ENCODE data around the gene SPATS2L. TPM values are rescaled to one million over a fixed set of nuclear protein-coding genes. Genes with fewer than 3 reads are reported as not detected.

Gene SPATS2L
- total RNA-seq, 1 experiment from 2014 or later = 174 TPM

DNA sequence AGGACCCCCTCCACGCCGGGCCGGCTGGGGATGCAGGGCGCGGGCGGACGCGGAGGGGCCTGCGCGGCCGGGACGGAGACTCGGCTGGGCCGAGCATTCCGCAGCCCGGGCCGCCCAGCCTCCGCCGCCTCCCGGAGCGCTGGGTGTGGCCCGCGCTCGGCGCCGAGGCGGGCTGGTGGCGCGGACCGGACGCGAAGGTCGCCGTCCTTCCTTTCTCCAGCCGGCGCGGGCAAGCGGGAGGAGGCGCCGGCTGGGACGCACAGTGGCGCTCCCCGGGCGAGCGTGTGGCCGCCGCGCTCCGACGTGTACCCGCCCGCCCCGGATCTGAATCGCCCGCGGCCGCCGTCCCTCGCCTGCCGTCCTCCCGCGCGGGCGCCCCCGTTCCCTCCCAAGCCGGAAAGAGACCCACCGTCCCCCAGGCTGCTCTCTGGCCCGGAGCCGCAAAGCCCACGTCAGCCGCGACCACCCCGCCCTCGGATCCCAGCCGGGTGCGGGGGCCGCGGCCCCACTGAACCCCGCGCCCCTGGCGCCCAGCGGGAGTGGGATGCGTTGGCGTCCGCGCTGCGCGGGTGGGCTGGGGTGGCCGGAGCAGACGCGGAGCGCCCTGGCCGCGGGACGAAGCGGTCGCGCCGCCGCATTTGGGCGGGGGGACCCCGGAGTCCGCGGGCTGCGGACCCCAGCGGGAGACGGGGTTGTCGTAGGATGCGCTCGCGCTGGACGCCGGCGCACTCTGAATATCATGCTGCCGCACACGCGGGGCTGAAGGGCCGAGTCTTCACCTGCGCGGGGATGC lies 634 bp downstream of the SPATS2L start:
- Histone ChIP-seq H3K27me3 (ENCODE audit: low read length) (no peaks in the 10 kb centered on the region), H3K9me3 (ENCODE audit: low read length) (no peaks in the 10 kb centered on the region), H2AFZ (ENCODE audit: low read length) (no peak overlapping the region), H3K9me2 (replicated peaks; ENCODE audit: low read length) (no peaks in the 10 kb centered on the region), H3K4me1 (ENCODE audit: insufficient read depth, low read length) (peaks cover 67% of the 10 kb centered on the region), H3K9ac (ENCODE audit: low read length) (peak overlapping the region; percentile 80), H3K27ac (ENCODE audit: low read length) (peak overlapping the region; percentile 53), H3K4me2 (ENCODE audit: low read length) (peak overlapping the region; percentile 89), H3K4me3 (ENCODE audit: low read length) (peak overlapping the region; percentile 85), H3F3A (ENCODE audit: low read length, unreplicated experiment) (peaks cover 14% of the 10 kb centered on the region), H3K79me2 (ENCODE audit: low read length) (peaks cover 82% of the 10 kb centered on the region), H3K36me3 (ENCODE audit: low read depth, low read length) (no peaks in the 10 kb centered on the region), H4K20me1 (ENCODE audit: low read length) (peaks cover 45% of the 10 kb centered on the region)
- CTCF ChIA-PET = no interaction called here
- DNase-seq (peak; percentile 46), ATAC-seq (peak; percentile 25)
- POLR2A ChIA-PET (ENCODE audit: unreplicated experiment) = interaction anchor here (0.5 to 0.7 kb wide), 3 partner anchors 66 to 217 kb away, joined by 3 to 4 read pairs (median 3); no protein-coding TSS in a partner anchor
- no TSS peak for BruUV-seq (replicated peaks)
- intact Hi-C loops (cut with micrococcal nuclease) = loop anchor here (1.0 to 5.0 kb wide), 4 partner anchors 14 to 327 kb away; no protein-coding TSS in a partner anchor
- TF ChIP-seq EZH2phosphoT487 (IDR thresholded peaks at IDR 0.05; ENCODE audit: borderline replicate concordance, low read length) = no peak
- TF ChIP-seq, protein P1, sequence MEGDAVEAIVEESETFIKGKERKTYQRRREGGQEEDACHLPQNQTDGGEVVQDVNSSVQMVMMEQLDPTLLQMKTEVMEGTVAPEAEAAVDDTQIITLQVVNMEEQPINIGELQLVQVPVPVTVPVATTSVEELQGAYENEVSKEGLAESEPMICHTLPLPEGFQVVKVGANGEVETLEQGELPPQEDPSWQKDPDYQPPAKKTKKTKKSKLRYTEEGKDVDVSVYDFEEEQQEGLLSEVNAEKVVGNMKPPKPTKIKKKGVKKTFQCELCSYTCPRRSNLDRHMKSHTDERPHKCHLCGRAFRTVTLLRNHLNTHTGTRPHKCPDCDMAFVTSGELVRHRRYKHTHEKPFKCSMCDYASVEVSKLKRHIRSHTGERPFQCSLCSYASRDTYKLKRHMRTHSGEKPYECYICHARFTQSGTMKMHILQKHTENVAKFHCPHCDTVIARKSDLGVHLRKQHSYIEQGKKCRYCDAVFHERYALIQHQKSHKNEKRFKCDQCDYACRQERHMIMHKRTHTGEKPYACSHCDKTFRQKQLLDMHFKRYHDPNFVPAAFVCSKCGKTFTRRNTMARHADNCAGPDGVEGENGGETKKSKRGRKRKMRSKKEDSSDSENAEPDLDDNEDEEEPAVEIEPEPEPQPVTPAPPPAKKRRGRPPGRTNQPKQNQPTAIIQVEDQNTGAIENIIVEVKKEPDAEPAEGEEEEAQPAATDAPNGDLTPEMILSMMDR (conservative IDR thresholded peaks at IDR 0.05; ENCODE audit: low read depth, low read length) = no peak
- TF ChIP-seq EZH2 (IDR thresholded peaks at IDR 0.05; ENCODE audit: low read length, unreplicated experiment) = no peak

DNA sequence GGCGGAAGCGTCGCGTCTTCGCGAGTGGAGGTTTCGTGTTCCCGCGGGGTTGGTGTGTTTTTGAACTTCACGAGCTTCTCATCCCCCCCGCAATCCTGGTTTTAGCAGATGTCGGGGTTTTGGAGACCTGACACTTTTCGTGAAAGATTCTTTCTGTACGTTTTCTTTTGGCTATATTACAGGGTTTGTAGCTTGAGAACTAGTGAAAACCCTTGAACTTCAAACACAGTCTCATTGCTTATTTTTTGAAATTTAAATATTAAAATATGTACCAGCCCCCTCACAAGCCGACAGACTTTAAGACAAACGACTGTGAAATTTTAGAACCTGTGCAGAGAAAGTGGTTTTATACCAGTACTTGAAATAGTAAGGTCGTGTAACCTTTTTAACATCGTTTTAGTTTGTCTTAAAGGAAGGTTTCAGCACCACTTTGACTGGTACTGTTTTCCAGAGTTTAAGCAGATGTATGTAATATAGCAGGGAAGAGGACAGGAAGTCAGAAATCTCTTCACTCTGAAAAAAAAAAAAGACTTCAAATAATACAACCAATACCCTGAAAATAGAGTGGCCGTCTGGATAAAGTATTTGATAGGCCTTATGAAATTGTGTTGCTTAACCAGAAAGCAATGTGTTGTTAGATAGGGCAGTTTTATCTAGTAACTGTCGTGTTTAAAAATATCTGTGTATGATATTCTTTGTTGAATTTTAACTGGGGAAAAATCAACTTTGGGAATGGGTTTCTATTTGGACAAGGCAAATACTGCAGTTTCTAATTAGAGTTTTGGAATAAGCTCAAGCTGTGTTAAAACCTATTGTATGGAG lies 1.4 kb downstream of the SPATS2L start:
- CTCF ChIA-PET = no interaction called here

More for the DNA sequence above, 1.4 kb downstream of the SPATS2L start:
- Histone ChIP-seq H3K79me2 (ENCODE audit: low read length) (peaks cover 90% of the 10 kb centered on the region), H3K9me3 (ENCODE audit: low read length) (no peaks in the 10 kb centered on the region), H3K9me2 (replicated peaks; ENCODE audit: low read length) (no peaks in the 10 kb centered on the region), H3K27me3 (ENCODE audit: low read length) (no peaks in the 10 kb centered on the region), H3K4me1 (ENCODE audit: insufficient read depth, low read length) (peaks cover 62% of the 10 kb centered on the region), H3F3A (ENCODE audit: low read length, unreplicated experiment) (peaks cover 10% of the 10 kb centered on the region), H2AFZ (ENCODE audit: low read length) (no peak overlapping the region), H4K20me1 (ENCODE audit: low read length) (peaks cover 51% of the 10 kb centered on the region), H3K9ac (ENCODE audit: low read length) (peak overlapping the region; percentile 80), H3K4me3 (ENCODE audit: low read length) (peak overlapping the region; percentile 85), H3K36me3 (ENCODE audit: low read depth, low read length) (no peaks in the 10 kb centered on the region), H3K4me2 (ENCODE audit: low read length) (peak overlapping the region; percentile 89), H3K27ac (ENCODE audit: low read length) (peak overlapping the region; percentile 53)
- DNase-seq (peak; percentile 24), ATAC-seq (no peak)
- POLR2A ChIA-PET (ENCODE audit: unreplicated experiment) = interaction anchor here (1.1 kb wide), 1 partner anchor 12 kb away, joined by 5 read pairs; no protein-coding TSS in a partner anchor
- TF ChIP-seq, protein P1 (conservative IDR thresholded peaks at IDR 0.05; ENCODE audit: low read depth, low read length) = no peak
- TF ChIP-seq EZH2 (IDR thresholded peaks at IDR 0.05; ENCODE audit: low read length, unreplicated experiment) (no peak), EZH2phosphoT487 (IDR thresholded peaks at IDR 0.05; ENCODE audit: borderline replicate concordance, low read length) (no peak)
- BruUV-seq (replicated peaks) = TSS peak; percentile 33
- intact Hi-C loops (cut with micrococcal nuclease) = loop anchor here (2.0 to 5.0 kb wide), 4 partner anchors 13 to 173 kb away; no protein-coding TSS in a partner anchor
